GM12878 (cell line): ENCODE results near the gene SCYGR2. TPM values are rescaled to one million over a fixed set of nuclear protein-coding genes. Genes with fewer than 3 reads are reported as not detected.

Experiments used
- ATAC-seq: fragments of 200-7000 bp; cut with Tn5 transposase; 3 replicates; pipeline ENCODE4 v1.9.1; 2020; ENCODE audit warnings: mild to moderate bottlenecking, moderate library complexity
- BruUV-seq: library from RNA; stranded (reverse); fragments of 400-500 nt; replicated peaks from 2 replicates; lab custom pipeline; 2021; lab: Mats Ljungman, UMichigan
- CTCF ChIA-PET: fragments of 300-600 bp; sonication (Branson Sonifier 250); formaldehyde crosslinking; extraction: SDS; loops from one replicate; lab custom pipeline; 2021; ENCODE audit warnings: inconsistent platforms; lab: Yijun Ruan, JAX
- POLR2A ChIA-PET: fragments of 350-600 bp; formaldehyde crosslinking; extraction: SDS; loops from one replicate; lab custom pipeline; 2021; ENCODE audit warnings: inconsistent platforms; lab: Charles Lee
- RAD21 ChIA-PET: fragments of 300-600 bp; sonication (Branson Sonifier 250); formaldehyde crosslinking; loops from one replicate; lab custom pipeline; 2023; ENCODE audit warnings: antibody characterized with exemption; ENCODE audit not compliant: unreplicated experiment; lab: Charles Lee
- SMC1A ChIA-PET: fragments of 300-600 bp; sonication (Branson Sonifier 250); formaldehyde crosslinking; loops from one replicate; lab custom pipeline; 2023; ENCODE audit not compliant: unreplicated experiment, uncharacterized antibody; lab: Charles Lee
- DNase-seq: peaks from one replicate; pipeline ENCODE4 v3.0.0-alpha.2; 2011; ENCODE audit warnings: low read depth, low spot score
- FAIRE-seq: peaks from 3 replicates; lab custom pipeline; 2011; peaks lifted over from hg19 to GRCh38; lab: Jason Lieb, UNC
- H2AFZ ChIP-seq: 2 replicates; pipeline ENCODE4 v1.6.0; 2011; ENCODE audit warnings: low read depth, low read length, control low read depth; ENCODE audit not compliant: control insufficient read depth
- H3K27ac ChIP-seq: 2 replicates; pipeline ENCODE4 v1.5.1; 2011; ENCODE audit warnings: control low read depth; ENCODE audit not compliant: control insufficient read depth, insufficient read depth
- H3K27me3 ChIP-seq, 2 experiments: replicated peaks in 1 of 2; 2 replicates each; pipeline versions ENCODE4 v1.6.0 to v1.6.1; 2011; ENCODE audit warnings: low read length in 1 of 2; ENCODE audit not compliant: control insufficient read depth in 2 of 2, insufficient read depth in 2 of 2
- H3K36me3 ChIP-seq, 2 experiments: 2 replicates each; pipeline ENCODE4 v1.5.1; 2011; ENCODE audit warnings: low read length in 1 of 2; ENCODE audit not compliant: control insufficient read depth in 2 of 2, insufficient read depth in 2 of 2
- H3K4me1 ChIP-seq: 2 replicates; pipeline ENCODE4 v1.6.1; 2011; ENCODE audit warnings: mild to moderate bottlenecking, low read length, moderate library complexity, mixed read lengths; ENCODE audit not compliant: control insufficient read depth, insufficient read depth
- H3K4me2 ChIP-seq: 2 replicates; pipeline ENCODE4 v1.6.0; 2011; ENCODE audit warnings: control low read depth; ENCODE audit not compliant: control insufficient read depth, insufficient read depth
- H3K4me3 ChIP-seq: fragments of 200-600 bp; sonication (generic); 2 replicates; pipeline ENCODE4 v1.5.1; 2016
- H3K79me2 ChIP-seq: 2 replicates; pipeline ENCODE4 v1.6.0; 2011; ENCODE audit warnings: low read length; ENCODE audit not compliant: control insufficient read depth, insufficient read depth
- H3K9ac ChIP-seq: 2 replicates; pipeline ENCODE4 v1.8.0; 2011; ENCODE audit warnings: low read length, control low read depth, mixed read lengths; ENCODE audit not compliant: control insufficient read depth, insufficient read depth
- H3K9me3 ChIP-seq: replicated peaks from 3 replicates; pipeline ENCODE4 v1.5.1; 2011; ENCODE audit warnings: mild to moderate bottlenecking, low read length; ENCODE audit not compliant: control insufficient read depth, insufficient read depth
- H4K20me1 ChIP-seq: 2 replicates; pipeline ENCODE4 v1.6.0; 2011; ENCODE audit not compliant: control insufficient read depth, insufficient read depth
- BHLHE40 ChIP-seq, 2 experiments: fragments of 450-650 bp in 1 of 2; IDR thresholded peaks; 2 replicates each; pipeline ENCODE4 v1.6.1; 2011 to 2017; ENCODE audit warnings: low read depth in 2 of 2, borderline replicate concordance in 1 of 2, improper control_type of control experiment in 1 of 2, low read length in 1 of 2, mild to moderate bottlenecking in 1 of 2
- EGR1 ChIP-seq, 2 experiments: IDR thresholded peaks; 1 replicate in 1 of 2; 2 replicates in 1 of 2; pipeline ENCODE4 v1.6.1; 2011 to 2012; ENCODE audit warnings: low read depth in 2 of 2, low read length in 2 of 2, borderline replicate concordance in 1 of 2, mild to moderate bottlenecking in 1 of 2, moderate library complexity in 1 of 2
- HDAC2 ChIP-seq: fragments of 200-600 bp; sonication (generic); IDR thresholded peaks from 2 replicates; pipeline ENCODE4 v1.6.1; 2017
- RFX5 ChIP-seq: IDR thresholded peaks from 2 replicates; pipeline ENCODE4 v1.6.1; 2011; ENCODE audit warnings: low read depth, low read length, improper control_type of control experiment
- SIX5 ChIP-seq: IDR thresholded peaks from 2 replicates; pipeline ENCODE4 v1.6.1; 2011; ENCODE audit warnings: mild to moderate bottlenecking, low read depth, low read length, moderate library complexity; ENCODE audit not compliant: severe bottlenecking
- WGBS: methylation state at CpG from one replicate; pipeline ENCODE4 v1.1.6; 2016; ENCODE audit warnings: low lambda C conversion rate; ENCODE audit not compliant: insufficient replicate concordance, insufficient coverage; ENCODE audit errors: missing lambda C conversion rate; 5-methylcytosine and 5-hydroxymethylcytosine counted together
- in situ Hi-C: fragments of 300-500 bp; cut with MboI; formaldehyde crosslinking; loops from 9 replicates; pipeline ENCODE4 v1.14.3; 2018; ENCODE audit warnings: mixed read lengths
- intact Hi-C: fragments of 100-400 bp; cut with micrococcal nuclease; formaldehyde crosslinking; loops from one replicate; pipeline ENCODE4 v1.14.2; 2022; ENCODE audit not compliant: unreplicated experiment
- polyA plus RNA-seq, 11 experiments: library from polyadenylated mRNA; depleted of rRNA in 4 of 11; unstranded in 6 of 11; stranded (reverse) in 5 of 11; fragments of >200 nt; fragmentation: Nextera tagmentation in 4 of 11; fragmentation: Illumina TruSeq in 1 of 11; extraction: Ambion mirVana in 4 of 11; extraction: Trizol in 1 of 11; gene quantifications; 1 replicate in 1 of 11; 2 replicates in 10 of 11; pipeline versions ENCODE4 v1.2.1 to v1.2.3, GENCODE V29; 2011 to 2016; ENCODE audit warnings: inconsistent platforms in 2 of 11, missing spikeins in 2 of 11, low read depth in 1 of 11
- total RNA-seq, 4 experiments: library from RNA; depleted of rRNA in 3 of 4; stranded (reverse); fragments of >200 nt in 3 of 4; fragmentation: Illumina TruSeq in 1 of 4; extraction: Trizol in 1 of 4; gene quantifications; 2 replicates each; pipeline versions ENCODE4 v1.2.1 to v1.2.3, GENCODE V29; 2013 to 2021
- TF ChIP-seq, protein P1 (sequence below): IDR thresholded peaks from 2 replicates; pipeline ENCODE4 v1.6.1; 2012; ENCODE audit warnings: low read depth, low read length, improper control_type of control experiment
- TF ChIP-seq, protein P2 (sequence below): IDR thresholded peaks from 2 replicates; pipeline ENCODE4 v1.6.1; 2012; ENCODE audit warnings: mild to moderate bottlenecking, low read depth, low read length

SCYGR2 gene
- total and polyA plus RNA-seq, 10 of the 15 experiments (the other 5 are each of a cell fraction or from before 2014, with no cell fraction given): not detected

DNA sequence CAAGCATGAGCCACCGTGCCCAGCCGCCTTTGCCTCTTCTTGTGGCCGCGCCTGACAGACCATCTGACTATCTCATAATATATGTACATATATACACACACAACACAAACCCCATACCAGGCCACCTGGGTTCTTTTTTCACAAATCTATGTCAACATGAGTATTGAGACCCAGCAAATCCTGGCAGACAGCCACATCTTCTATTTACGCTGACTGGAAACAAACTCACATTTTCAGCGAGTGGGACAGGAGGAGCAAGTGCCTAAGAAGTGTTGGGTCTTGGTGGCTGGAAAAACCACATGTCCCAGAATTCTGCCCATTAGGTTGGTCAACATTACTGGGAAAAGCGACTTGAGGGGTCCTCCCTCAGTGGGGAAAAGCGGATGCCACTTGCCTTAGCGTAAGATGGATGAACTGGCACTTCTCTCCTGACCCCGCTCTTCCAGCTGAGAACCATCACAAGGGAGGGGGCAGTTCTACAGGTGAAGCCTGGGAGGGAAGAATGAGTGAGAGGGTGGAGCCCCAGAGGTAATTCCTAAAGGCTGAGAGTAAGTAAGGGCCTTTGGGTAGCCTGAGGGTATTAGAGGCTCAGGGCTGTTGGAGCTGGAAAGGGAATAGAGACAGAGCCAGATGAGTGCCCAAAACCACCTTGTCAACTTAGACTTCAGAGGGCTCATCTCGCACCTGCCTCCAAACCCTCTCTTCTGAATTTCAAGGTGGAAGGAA lies 14.0 kb downstream of the SCYGR2 start:
- Histone ChIP-seq H3K27me3 (no peaks in the 10 kb centered on the region), H3K4me1 (peaks cover 3% of the 10 kb centered on the region; the same call in 1 of the 2 replicates), H3K79me2 (no peaks in the 10 kb centered on the region), H3K9ac (no peak overlapping the region), H4K20me1 (no peaks in the 10 kb centered on the region), H3K4me2 (no peak overlapping the region), H2AFZ (no peak overlapping the region), H3K36me3 (no peaks in the 10 kb centered on the region), H3K27ac (no peak overlapping the region), H3K4me3 (no peak overlapping the region), H3K9me3 (no peaks in the 10 kb centered on the region)
- POLR2A ChIA-PET: no interaction called here
- SMC1A ChIA-PET: no interaction called here
- TF ChIP-seq HDAC2: no peak
- TF ChIP-seq EGR1 (IDR thresholded peaks at IDR 0.05; ENCODE audit: borderline replicate concordance in 1 of 2, low read depth in 2 of 2, low read length in 2 of 2): no peak
- TF ChIP-seq RFX5: no peak
- no peak for TF ChIP-seq BHLHE40 (IDR thresholded peaks at IDR 0.05; ENCODE audit: borderline replicate concordance in 1 of 2, low read depth in 2 of 2, low read length in 1 of 2)
- TF ChIP-seq SIX5: no peak
- TF ChIP-seq, protein P1, sequence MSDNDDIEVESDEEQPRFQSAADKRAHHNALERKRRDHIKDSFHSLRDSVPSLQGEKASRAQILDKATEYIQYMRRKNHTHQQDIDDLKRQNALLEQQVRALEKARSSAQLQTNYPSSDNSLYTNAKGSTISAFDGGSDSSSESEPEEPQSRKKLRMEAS: no peak
- TF ChIP-seq, protein P2, sequence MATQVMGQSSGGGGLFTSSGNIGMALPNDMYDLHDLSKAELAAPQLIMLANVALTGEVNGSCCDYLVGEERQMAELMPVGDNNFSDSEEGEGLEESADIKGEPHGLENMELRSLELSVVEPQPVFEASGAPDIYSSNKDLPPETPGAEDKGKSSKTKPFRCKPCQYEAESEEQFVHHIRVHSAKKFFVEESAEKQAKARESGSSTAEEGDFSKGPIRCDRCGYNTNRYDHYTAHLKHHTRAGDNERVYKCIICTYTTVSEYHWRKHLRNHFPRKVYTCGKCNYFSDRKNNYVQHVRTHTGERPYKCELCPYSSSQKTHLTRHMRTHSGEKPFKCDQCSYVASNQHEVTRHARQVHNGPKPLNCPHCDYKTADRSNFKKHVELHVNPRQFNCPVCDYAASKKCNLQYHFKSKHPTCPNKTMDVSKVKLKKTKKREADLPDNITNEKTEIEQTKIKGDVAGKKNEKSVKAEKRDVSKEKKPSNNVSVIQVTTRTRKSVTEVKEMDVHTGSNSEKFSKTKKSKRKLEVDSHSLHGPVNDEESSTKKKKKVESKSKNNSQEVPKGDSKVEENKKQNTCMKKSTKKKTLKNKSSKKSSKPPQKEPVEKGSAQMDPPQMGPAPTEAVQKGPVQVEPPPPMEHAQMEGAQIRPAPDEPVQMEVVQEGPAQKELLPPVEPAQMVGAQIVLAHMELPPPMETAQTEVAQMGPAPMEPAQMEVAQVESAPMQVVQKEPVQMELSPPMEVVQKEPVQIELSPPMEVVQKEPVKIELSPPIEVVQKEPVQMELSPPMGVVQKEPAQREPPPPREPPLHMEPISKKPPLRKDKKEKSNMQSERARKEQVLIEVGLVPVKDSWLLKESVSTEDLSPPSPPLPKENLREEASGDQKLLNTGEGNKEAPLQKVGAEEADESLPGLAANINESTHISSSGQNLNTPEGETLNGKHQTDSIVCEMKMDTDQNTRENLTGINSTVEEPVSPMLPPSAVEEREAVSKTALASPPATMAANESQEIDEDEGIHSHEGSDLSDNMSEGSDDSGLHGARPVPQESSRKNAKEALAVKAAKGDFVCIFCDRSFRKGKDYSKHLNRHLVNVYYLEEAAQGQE: no peak
- RAD21 ChIA-PET: no interaction called here
- no peak for FAIRE-seq
- CTCF ChIA-PET: interaction anchor here (1.2 kb wide), 2 partner anchors 45 to 207 kb away, joined by 3 read pairs; no protein-coding TSS in a partner anchor
- no peak for DNase-seq
- ATAC-seq: no peak
- 75% methylated on average over 11 of the region's 11 CpGs for WGBS
- BruUV-seq: no TSS peak
- intact Hi-C loops: no loop called here
- in situ Hi-C loops: no loop called here
